Activated CD8-positive, alpha-beta memory T cell treated with anti-CD3 and anti-CD28 coated beads, Interleukin-2, amount 50 U/mL, for 1 hour (primary cell): ENCODE results near the gene CIAO1.
"Not testable (repeated sequence)": the region's sequence is repeated elsewhere in the genome, so short reads cannot be mapped to it uniquely, and the experiment has no call there.

ENCODE experiments used
- DNase-seq: peaks from one replicate; pipeline ENCODE4 v3.0.0-alpha.2; 2020; ENCODE audit errors: extremely low read depth

The CIAO1 gene

GRCh38 chr2:96265840-96266679 is at the start of gene CIAO1, which contains the start of gene TMEM127:
CIAO1 (plus strand) TSS chr2:96266225; CDS start chr2:96266351, 126 bp downstream.
TMEM127 (minus strand) TSS chr2:96265997; CDS start chr2:96265381, 616 bp downstream.
- DNase-seq, result peak; percentile 94

GRCh38 chr2:96218508-96219131 is 47.4 kb upstream of the CIAO1 start:
- DNase-seq, result no peak

- not testable (repeated sequence) for DNase-seq
These were observed 46.1 kb upstream of the CIAO1 start for GRCh38 chr2:96219959-96220358.

GRCh38 chr2:96221106-96221505 is 44.9 kb upstream of the CIAO1 start:
- not testable (repeated sequence) for DNase-seq

- DNase-seq, result no peak
These were observed 41.0 kb upstream of the CIAO1 start for GRCh38 chr2:96225016-96225533.

- DNase-seq, result no peak
These were observed 34.7 kb upstream of the CIAO1 start for GRCh38 chr2:96231316-96231715.

- no peak for DNase-seq
These were observed 32.6 kb upstream of the CIAO1 start for GRCh38 chr2:96233436-96233835.

- no peak for DNase-seq
These were observed 32.1 kb upstream of the CIAO1 start for GRCh38 chr2:96233880-96234316.

- DNase-seq, result no peak
These were observed 29.1 kb upstream of the CIAO1 start for GRCh38 chr2:96236882-96237281.

- DNase-seq, result no peak
These were observed 27.8 kb upstream of the CIAO1 start for GRCh38 chr2:96238266-96238665.

GRCh38 chr2:96239091-96239490 is 26.9 kb upstream of the CIAO1 start:
- no peak for DNase-seq

GRCh38 chr2:96239745-96240264 is 26.2 kb upstream of the CIAO1 start:
- DNase-seq, result no peak

- DNase-seq, result no peak
These were observed 25.5 kb upstream of the CIAO1 start for GRCh38 chr2:96240341-96241038.

GRCh38 chr2:96241227-96241626 is 24.8 kb upstream of the CIAO1 start:
- DNase-seq, result no peak

- no peak for DNase-seq
These were observed 24.0 kb upstream of the CIAO1 start for GRCh38 chr2:96241900-96242611.

GRCh38 chr2:96243843-96244242 is 22.2 kb upstream of the CIAO1 start:
- DNase-seq, result no peak

- no peak for DNase-seq
These were observed 20.2 kb upstream of the CIAO1 start for GRCh38 chr2:96245609-96246390.

- no peak for DNase-seq
These were observed 19.0 kb upstream of the CIAO1 start for GRCh38 chr2:96247009-96247408.

- no peak for DNase-seq
These were observed 18.1 kb upstream of the CIAO1 start for GRCh38 chr2:96247896-96248295.

- no peak for DNase-seq
These were observed 17.4 kb upstream of the CIAO1 start for GRCh38 chr2:96248624-96249023.
